Effector CD4-positive, alpha-beta T cell (primary cell): ENCODE measurements around the gene AGAP1.

Experiments used
- DNase-seq: peaks from one replicate; pipeline ENCODE4 v3.0.0-alpha.2; 2020

AGAP1 gene

GRCh38 chr2:236169741-236170589 lies 676.1 kb downstream of the AGAP1 start:
- no peak for DNase-seq

GRCh38 chr2:236170590-236171165 lies 676.8 kb downstream of the AGAP1 start:
- DNase-seq: no peak

GRCh38 chr2:236171181-236171679 lies 677.4 kb downstream of the AGAP1 start:
- DNase-seq: no peak

- DNase-seq: no peak
Observed at GRCh38 chr2:236171680-236172254, 677.9 kb downstream of the AGAP1 start.

GRCh38 chr2:236172255-236173035 lies 678.6 kb downstream of the AGAP1 start:
- DNase-seq: no peak

GRCh38 chr2:236173036-236173728 lies 679.3 kb downstream of the AGAP1 start:
- no peak for DNase-seq

- no peak for DNase-seq
Observed at GRCh38 chr2:236173729-236174607, 680.1 kb downstream of the AGAP1 start.

GRCh38 chr2:236175548-236176150 lies 681.8 kb downstream of the AGAP1 start:
- DNase-seq: no peak

- DNase-seq: no peak
Observed at GRCh38 chr2:236176417-236176816, 682.6 kb downstream of the AGAP1 start.

GRCh38 chr2:236176951-236177350 lies 683.1 kb downstream of the AGAP1 start:
- DNase-seq: no peak

- DNase-seq: no peak
Observed at GRCh38 chr2:236177604-236177966, 683.7 kb downstream of the AGAP1 start.

- no peak for DNase-seq
Observed at GRCh38 chr2:236177967-236178889, 684.4 kb downstream of the AGAP1 start.

GRCh38 chr2:236178890-236179235 lies 685.0 kb downstream of the AGAP1 start:
- no peak for DNase-seq

- no peak for DNase-seq
Observed at GRCh38 chr2:236179236-236180075, 685.6 kb downstream of the AGAP1 start.

- DNase-seq: no peak
Observed at GRCh38 chr2:236180076-236180816, 686.4 kb downstream of the AGAP1 start.

- no peak for DNase-seq
Observed at GRCh38 chr2:236180831-236181453, 687.1 kb downstream of the AGAP1 start.
